ENCODE results near the gene ULK4.

ULK4 gene

GRCh38 chr3:41250825-41251224 lies 711.1 kb downstream of the ULK4 start:
- H3K4me3 ChIP-seq (ENCODE audit: low read depth in 1 of 2, low read length in 1 of 2): no peak overlapping the region
- TF ChIP-seq, protein P1, sequence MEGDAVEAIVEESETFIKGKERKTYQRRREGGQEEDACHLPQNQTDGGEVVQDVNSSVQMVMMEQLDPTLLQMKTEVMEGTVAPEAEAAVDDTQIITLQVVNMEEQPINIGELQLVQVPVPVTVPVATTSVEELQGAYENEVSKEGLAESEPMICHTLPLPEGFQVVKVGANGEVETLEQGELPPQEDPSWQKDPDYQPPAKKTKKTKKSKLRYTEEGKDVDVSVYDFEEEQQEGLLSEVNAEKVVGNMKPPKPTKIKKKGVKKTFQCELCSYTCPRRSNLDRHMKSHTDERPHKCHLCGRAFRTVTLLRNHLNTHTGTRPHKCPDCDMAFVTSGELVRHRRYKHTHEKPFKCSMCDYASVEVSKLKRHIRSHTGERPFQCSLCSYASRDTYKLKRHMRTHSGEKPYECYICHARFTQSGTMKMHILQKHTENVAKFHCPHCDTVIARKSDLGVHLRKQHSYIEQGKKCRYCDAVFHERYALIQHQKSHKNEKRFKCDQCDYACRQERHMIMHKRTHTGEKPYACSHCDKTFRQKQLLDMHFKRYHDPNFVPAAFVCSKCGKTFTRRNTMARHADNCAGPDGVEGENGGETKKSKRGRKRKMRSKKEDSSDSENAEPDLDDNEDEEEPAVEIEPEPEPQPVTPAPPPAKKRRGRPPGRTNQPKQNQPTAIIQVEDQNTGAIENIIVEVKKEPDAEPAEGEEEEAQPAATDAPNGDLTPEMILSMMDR (IDR thresholded peaks at IDR 0.05): no peak

GRCh38 chr3:41249318-41249717 lies 712.6 kb downstream of the ULK4 start:
- Histone ChIP-seq H3K4me1 (ENCODE audit: control insufficient read depth in 1 of 2, insufficient read depth in 1 of 2, low read depth in 1 of 2, low read length in 1 of 2) (no peaks in the 10 kb centered on the region), H3K9me3 (no peaks in the 10 kb centered on the region), H3K4me3 (ENCODE audit: low read depth in 1 of 2, low read length in 1 of 2) (no peak overlapping the region), H3K36me3 (peaks cover 23% of the 10 kb centered on the region), H3K27ac (no peak overlapping the region), H3K27me3 (no peaks in the 10 kb centered on the region)
- TF ChIP-seq, protein P1 (IDR thresholded peaks at IDR 0.05): no peak

More at GRCh38 chr3:41250825-41251224, 711.1 kb downstream of the ULK4 start:
- H3K9me3 ChIP-seq: no peaks in the 10 kb centered on the region
- no peak overlapping the region for H3K27ac ChIP-seq
- no peaks in the 10 kb centered on the region for H3K27me3 ChIP-seq
- no peaks in the 10 kb centered on the region for H3K4me1 ChIP-seq (ENCODE audit: control insufficient read depth in 1 of 2, insufficient read depth in 1 of 2, low read depth in 1 of 2, low read length in 1 of 2)
- peaks cover 8% of the 10 kb centered on the region for H3K36me3 ChIP-seq

GRCh38 chr3:41248525-41248924 lies 713.4 kb downstream of the ULK4 start:
- no peaks in the 10 kb centered on the region for H3K9me3 ChIP-seq
- H3K36me3 ChIP-seq: peaks cover 28% of the 10 kb centered on the region
- H3K27ac ChIP-seq: no peak overlapping the region
- H3K4me3 ChIP-seq (ENCODE audit: low read depth in 1 of 2, low read length in 1 of 2): no peak overlapping the region
- no peaks in the 10 kb centered on the region for H3K27me3 ChIP-seq
- TF ChIP-seq, protein P1 (IDR thresholded peaks at IDR 0.05): no peak
- no peaks in the 10 kb centered on the region for H3K4me1 ChIP-seq (ENCODE audit: control insufficient read depth in 1 of 2, insufficient read depth in 1 of 2, low read depth in 1 of 2, low read length in 1 of 2)

- no peaks in the 10 kb centered on the region for H3K4me1 ChIP-seq (ENCODE audit: control insufficient read depth in 1 of 2, insufficient read depth in 1 of 2, low read depth in 1 of 2, low read length in 1 of 2)
- no peak overlapping the region for H3K4me3 ChIP-seq (ENCODE audit: low read depth in 1 of 2, low read length in 1 of 2)
- TF ChIP-seq, protein P1 (IDR thresholded peaks at IDR 0.05): no peak
- peaks cover 29% of the 10 kb centered on the region for H3K36me3 ChIP-seq
- no peak overlapping the region for H3K27ac ChIP-seq
- H3K9me3 ChIP-seq: no peaks in the 10 kb centered on the region
- no peaks in the 10 kb centered on the region for H3K27me3 ChIP-seq
These were observed 714.6 kb downstream of the ULK4 start for GRCh38 chr3:41247055-41248004.

- TF ChIP-seq, protein P1 (IDR thresholded peaks at IDR 0.05): no peak
These were observed 717.1 kb downstream of the ULK4 start for GRCh38 chr3:41244620-41245336.

More at GRCh38 chr3:41244620-41245336, 717.1 kb downstream of the ULK4 start:
- Histone ChIP-seq H3K36me3 (peaks cover 53% of the 10 kb centered on the region), H3K27ac (no peak overlapping the region), H3K4me1 (ENCODE audit: control insufficient read depth in 1 of 2, insufficient read depth in 1 of 2, low read depth in 1 of 2, low read length in 1 of 2) (no peaks in the 10 kb centered on the region), H3K4me3 (ENCODE audit: low read depth in 1 of 2, low read length in 1 of 2) (no peak overlapping the region), H3K9me3 (no peaks in the 10 kb centered on the region), H3K27me3 (no peaks in the 10 kb centered on the region)

Measured in neutrophil (primary cell).